NCI-H146 treated with DMSO at 0.1 percent for 48 hours (cell line): ENCODE data around the gene ALK.

ENCODE experiments used
- DNase-seq: peaks from one replicate; lab custom pipeline; 2025; ENCODE audit not compliant: unreplicated experiment; lab: John Stamatoyannopoulos, UW

Gene ALK

GRCh38 chr2:29388071-29388470 is 533.3 kb downstream of the ALK start:
- no peak for DNase-seq

- no peak for DNase-seq
Measured at GRCh38 chr2:29382486-29382885, 538.9 kb downstream of the ALK start.

GRCh38 chr2:29377788-29378187 is 543.6 kb downstream of the ALK start:
- no peak for DNase-seq

GRCh38 chr2:29376541-29376940 is 544.8 kb downstream of the ALK start:
- DNase-seq: no peak

- DNase-seq: no peak
Measured at GRCh38 chr2:29375843-29376242, 545.5 kb downstream of the ALK start.

GRCh38 chr2:29374823-29375222 is 546.6 kb downstream of the ALK start:
- no peak for DNase-seq

GRCh38 chr2:29373870-29374269 is 547.5 kb downstream of the ALK start:
- DNase-seq: no peak

GRCh38 chr2:29372185-29372584 is 549.2 kb downstream of the ALK start:
- DNase-seq: no peak

GRCh38 chr2:29370581-29371125 is 550.7 kb downstream of the ALK start:
- DNase-seq: no peak

- DNase-seq: no peak
Measured at GRCh38 chr2:29370173-29370572, 551.2 kb downstream of the ALK start.

GRCh38 chr2:29368659-29369040 is 552.7 kb downstream of the ALK start:
- no peak for DNase-seq

GRCh38 chr2:29367986-29368658 is 553.3 kb downstream of the ALK start:
- no peak for DNase-seq

- no peak for DNase-seq
Measured at GRCh38 chr2:29363111-29363510, 558.3 kb downstream of the ALK start.

GRCh38 chr2:29361231-29361630 is 560.2 kb downstream of the ALK start:
- DNase-seq: no peak

GRCh38 chr2:29360016-29360784 is 561.2 kb downstream of the ALK start:
- no peak for DNase-seq

- DNase-seq: no peak
Measured at GRCh38 chr2:29353403-29353991, 567.9 kb downstream of the ALK start.

- DNase-seq: no peak
Measured at GRCh38 chr2:29351916-29352591, 569.3 kb downstream of the ALK start.

- DNase-seq: no peak
Measured at GRCh38 chr2:29351248-29351647, 570.1 kb downstream of the ALK start.

- DNase-seq: no peak
Measured at GRCh38 chr2:29349316-29350030, 571.9 kb downstream of the ALK start.

- no peak for DNase-seq
Measured at GRCh38 chr2:29347774-29348461, 573.5 kb downstream of the ALK start.
